Sigmoid colon (tissue), 7 donors: Measurements from ENCODE around the gene PLPP2. TPM values are rescaled to one million over a fixed set of nuclear protein-coding genes. Genes with fewer than 3 reads are reported as not detected.

Source experiments
- DNase-seq: peaks from one replicate; pipeline ENCODE4 v3.0.0-alpha.2; 2019
- H3K27ac ChIP-seq, 4 donors: fragments of 200-600 bp; sonication (generic); one replicate each; pipeline ENCODE4 v1.5.1; 2016 to 2019; ENCODE audit warnings: mild to moderate bottlenecking in 1 of 4
- H3K27me3 ChIP-seq, 3 donors: fragments of 200-600 bp; sonication (generic); one replicate each; pipeline ENCODE4 v1.5.1; 2019; ENCODE audit warnings: mild to moderate bottlenecking in 1 of 3
- H3K36me3 ChIP-seq, 4 donors: fragments of 200-600 bp; sonication (generic); one replicate each; pipeline ENCODE4 v1.5.1; 2016 to 2019
- H3K4me1 ChIP-seq, 4 donors: fragments of 200-600 bp; sonication (generic); one replicate each; pipeline ENCODE4 v1.5.1; 2017 to 2019
- H3K4me3 ChIP-seq, 4 donors: fragments of 200-600 bp; sonication (generic); one replicate each; pipeline ENCODE4 v1.5.1; 2017 to 2019; ENCODE audit warnings: mild to moderate bottlenecking in 2 of 4, moderate library complexity in 1 of 4
- H3K9me3 ChIP-seq, 4 donors: fragments of 200-600 bp in 3 of 4; sonication (generic) in 3 of 4; one replicate each; pipeline versions ENCODE4 v1.5.1 to v1.6.1; 2013 to 2019
- CTCF ChIP-seq, 4 experiments: fragments of 450-650 bp in 3 of 4; fragments of 200-600 bp in 1 of 4; IDR thresholded peaks; one replicate each; pipeline ENCODE4 v1.5.1; 2016 to 2019; ENCODE audit warnings: antibody characterized with exemption in 4 of 4, mild to moderate bottlenecking in 3 of 4, moderate library complexity in 2 of 4
- EP300 ChIP-seq, 4 donors: sonication (generic); formaldehyde crosslinking; IDR thresholded peaks; one replicate each; pipeline ENCODE4 v1.6.1; 2017; ENCODE audit warnings: antibody characterized with exemption in 4 of 4
- POLR2A ChIP-seq, 2 donors: fragments of 450-650 bp; IDR thresholded peaks; one replicate each; pipeline ENCODE4 v1.6.1; 2016; ENCODE audit warnings: antibody characterized with exemption in 2 of 2, mild to moderate bottlenecking in 2 of 2, moderate library complexity in 2 of 2
- POLR2AphosphoS5 ChIP-seq, 4 donors: sonication (generic); formaldehyde crosslinking; IDR thresholded peaks; one replicate each; pipeline ENCODE4 v1.6.1; 2017; ENCODE audit warnings: antibody characterized with exemption in 4 of 4
- WGBS, 2 donors: extraction: QIAGEN DNeasy Blood & Tissue Kit; methylation state at CpG; one replicate each; pipeline ENCODE4 v1.1.7; 2013; 5-methylcytosine and 5-hydroxymethylcytosine counted together
- intact Hi-C: fragments of 100-400 bp; cut with DNase I; formaldehyde crosslinking; loops from one replicate; pipeline ENCODE4 v1.15.1; 2023
- polyA plus RNA-seq, 3 donors: library from polyadenylated mRNA; stranded (reverse); fragments of 200-250 nt; gene quantifications; one replicate each; pipeline ENCODE4 v1.2.3, GENCODE V29; 2013
- total RNA-seq, 4 donors: library from RNA; depleted of rRNA; stranded (reverse); fragments of >200 nt; gene quantifications; one replicate each; pipeline ENCODE4 v1.1.0, GENCODE V29; 2016
- donor health status: healthy with polysubstance abuse.
- donor health status: Bipolar disorder and iron deficiency.
- donor health status: healthy.

PLPP2 gene
- total RNA-seq, result 1 to 10 TPM; 1.6 to 3.6 (median 2.3) TPM
- 100 to 1,000 TPM in 1 of 3 donors, 10 to 100 TPM in 2; 22.2 to 111 (median 29.6) TPM for polyA plus RNA-seq

- H3K27me3 ChIP-seq, result peaks cover 24 to 54% (median 49%) of the 10 kb centered on the region in 3 donors
- H3K4me1 ChIP-seq, result peaks cover 0 to 36% (median 30%) of the 10 kb centered on the region in 4 donors
- 3 to 5% methylated on average over 57 of the region's 60 CpGs for WGBS, 2 donors
- peak within 1 kb of the TSS in 3 of 4 donors; percentile 35 to 42 (median 40) for H3K4me3 ChIP-seq
- no peaks in the 10 kb centered on the region for H3K9me3 ChIP-seq
- TF ChIP-seq EP300 (IDR thresholded peaks at IDR 0.05), result no peak
- TF ChIP-seq CTCF (IDR thresholded peaks at IDR 0.05), result no peak
- no peak for TF ChIP-seq POLR2A (IDR thresholded peaks at IDR 0.05)
- no peak for DNase-seq
- intact Hi-C loops, result no loop called here
- H3K36me3 ChIP-seq, result no peaks in the 10 kb centered on the region
- peak within 1 kb of the TSS in 3 of 4 donors; percentile 40 to 70 (median 55) for H3K27ac ChIP-seq
Measured at GRCh38 chr19:291006-291521, at the start of gene PLPP2. TSS of gene PLPP2 (minus strand) at chr19:291403. CDS start at chr19:291336, 67 bp downstream.

- Histone ChIP-seq H3K4me3 (no peak overlapping the region), H3K27me3 (no peaks in the 10 kb centered on the region), H3K36me3 (no peaks in the 10 kb centered on the region), H3K9me3 (no peaks in the 10 kb centered on the region), H3K4me1 (peaks cover 0 to 42% (median 36%) of the 10 kb centered on the region in 4 donors), H3K27ac (no peak overlapping the region)
- DNase-seq, result peak; percentile 59
- whole genome bisulfite sequencing, 2 donors, result 87 to 88% methylated on average over 15 of the region's 15 CpGs
- TF ChIP-seq POLR2A (IDR thresholded peaks at IDR 0.05) (no peak), CTCF (IDR thresholded peaks at IDR 0.05) (no peak), EP300 (IDR thresholded peaks at IDR 0.05) (no peak), POLR2AphosphoS5 (IDR thresholded peaks at IDR 0.05) (no peak)
- intact Hi-C loops, result no loop called here
Measured at GRCh38 chr19:340620-341385, 49.6 kb upstream of the PLPP2 start.

- DNase-seq, result no peak
- 91 to 96% methylated on average over 10 of the region's 10 CpGs for WGBS, 2 donors
- peaks cover 0 to 36% (median 30%) of the 10 kb centered on the region in 4 donors for H3K4me1 ChIP-seq
- no peak overlapping the region for H3K4me3 ChIP-seq
- intact Hi-C loops, result no loop called here
- H3K27me3 ChIP-seq, result no peaks in the 10 kb centered on the region
- no peaks in the 10 kb centered on the region for H3K9me3 ChIP-seq
- peaks cover 0 to 12% (median 2%) of the 10 kb centered on the region in 4 donors for H3K36me3 ChIP-seq
- H3K27ac ChIP-seq, result no peak overlapping the region
- no peak for TF ChIP-seq EP300 (IDR thresholded peaks at IDR 0.05)
- no peak for TF ChIP-seq POLR2A (IDR thresholded peaks at IDR 0.05)
- no peak for TF ChIP-seq POLR2AphosphoS5 (IDR thresholded peaks at IDR 0.05)
- no peak for TF ChIP-seq CTCF (IDR thresholded peaks at IDR 0.05)
Measured at GRCh38 chr19:339262-339887, 48.2 kb upstream of the PLPP2 start.

- peaks cover 0 to 18% (median 8%) of the 10 kb centered on the region in 4 donors for H3K36me3 ChIP-seq
- no peaks in the 10 kb centered on the region for H3K27me3 ChIP-seq
- intact Hi-C loops, result no loop called here
- no peak overlapping the region for H3K27ac ChIP-seq
- no peaks in the 10 kb centered on the region for H3K9me3 ChIP-seq
- 89 to 93% methylated on average over 5 of the region's 5 CpGs for WGBS, 2 donors
- no peak overlapping the region for H3K4me3 ChIP-seq
- no peak for TF ChIP-seq CTCF (IDR thresholded peaks at IDR 0.05)
- TF ChIP-seq POLR2AphosphoS5 (IDR thresholded peaks at IDR 0.05), result no peak
- TF ChIP-seq EP300 (IDR thresholded peaks at IDR 0.05), result no peak
- TF ChIP-seq POLR2A (IDR thresholded peaks at IDR 0.05), result no peak
- H3K4me1 ChIP-seq, result peaks cover 0 to 30% (median 27%) of the 10 kb centered on the region in 4 donors
- no peak for DNase-seq
Measured at GRCh38 chr19:338421-338820, 47.2 kb upstream of the PLPP2 start.
